ENCODE measurements around the gene SERPINB1. TPM values are rescaled to one million over a fixed set of nuclear protein-coding genes. Genes with fewer than 3 reads are reported as not detected.

Gene SERPINB1
- total and polyA plus RNA-seq, 2 experiments from 2014 or later: 5.6 to 6.5 TPM

DNA sequence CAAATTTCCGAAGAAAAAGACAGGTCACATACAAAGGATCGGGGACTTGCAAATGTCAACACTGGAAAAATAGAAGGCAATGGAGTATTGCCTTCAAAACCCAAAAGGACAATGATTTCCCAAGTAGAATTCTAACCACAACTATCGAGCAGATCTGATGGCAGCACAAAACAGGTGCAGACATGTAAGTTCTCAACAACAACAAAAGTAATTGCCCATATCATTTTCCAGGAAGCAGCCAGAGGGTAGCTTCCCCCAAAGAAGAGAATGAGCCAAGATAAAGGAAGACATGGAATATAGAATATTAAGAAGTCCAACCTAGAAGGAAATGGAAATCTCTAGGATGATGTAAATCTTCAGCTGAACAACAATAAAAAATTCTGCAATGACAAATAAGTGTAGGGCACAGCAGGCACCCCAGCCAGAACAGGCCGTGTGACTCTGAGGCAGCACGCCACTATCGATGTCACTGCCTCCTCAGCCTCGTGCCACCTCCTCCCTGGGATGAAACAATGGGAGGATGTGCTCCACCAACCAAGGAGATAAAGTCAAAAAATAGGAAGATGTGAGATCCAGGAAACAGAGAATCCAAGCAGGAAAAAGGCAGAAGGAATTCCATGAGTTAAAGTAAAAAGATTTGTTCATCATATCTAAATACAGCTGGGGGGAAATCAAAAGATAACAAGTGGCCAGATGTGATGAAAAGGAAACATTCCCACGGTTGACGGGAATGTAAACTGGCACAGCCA is 34.1 kb downstream of the SERPINB1 start:
- no peaks in the 10 kb centered on the region for H3K9me3 Mint-ChIP-seq
- no peaks in the 10 kb centered on the region; the same call in 2 of the 3 replicates for H3K4me1 Mint-ChIP-seq
- no peaks in the 10 kb centered on the region for H3K36me3 ChIP-seq (ENCODE audit: insufficient read depth)
- no peaks in the 10 kb centered on the region for H3K9me2 ChIP-seq (ENCODE audit: insufficient read depth)
- TF ChIP-seq, protein P1, sequence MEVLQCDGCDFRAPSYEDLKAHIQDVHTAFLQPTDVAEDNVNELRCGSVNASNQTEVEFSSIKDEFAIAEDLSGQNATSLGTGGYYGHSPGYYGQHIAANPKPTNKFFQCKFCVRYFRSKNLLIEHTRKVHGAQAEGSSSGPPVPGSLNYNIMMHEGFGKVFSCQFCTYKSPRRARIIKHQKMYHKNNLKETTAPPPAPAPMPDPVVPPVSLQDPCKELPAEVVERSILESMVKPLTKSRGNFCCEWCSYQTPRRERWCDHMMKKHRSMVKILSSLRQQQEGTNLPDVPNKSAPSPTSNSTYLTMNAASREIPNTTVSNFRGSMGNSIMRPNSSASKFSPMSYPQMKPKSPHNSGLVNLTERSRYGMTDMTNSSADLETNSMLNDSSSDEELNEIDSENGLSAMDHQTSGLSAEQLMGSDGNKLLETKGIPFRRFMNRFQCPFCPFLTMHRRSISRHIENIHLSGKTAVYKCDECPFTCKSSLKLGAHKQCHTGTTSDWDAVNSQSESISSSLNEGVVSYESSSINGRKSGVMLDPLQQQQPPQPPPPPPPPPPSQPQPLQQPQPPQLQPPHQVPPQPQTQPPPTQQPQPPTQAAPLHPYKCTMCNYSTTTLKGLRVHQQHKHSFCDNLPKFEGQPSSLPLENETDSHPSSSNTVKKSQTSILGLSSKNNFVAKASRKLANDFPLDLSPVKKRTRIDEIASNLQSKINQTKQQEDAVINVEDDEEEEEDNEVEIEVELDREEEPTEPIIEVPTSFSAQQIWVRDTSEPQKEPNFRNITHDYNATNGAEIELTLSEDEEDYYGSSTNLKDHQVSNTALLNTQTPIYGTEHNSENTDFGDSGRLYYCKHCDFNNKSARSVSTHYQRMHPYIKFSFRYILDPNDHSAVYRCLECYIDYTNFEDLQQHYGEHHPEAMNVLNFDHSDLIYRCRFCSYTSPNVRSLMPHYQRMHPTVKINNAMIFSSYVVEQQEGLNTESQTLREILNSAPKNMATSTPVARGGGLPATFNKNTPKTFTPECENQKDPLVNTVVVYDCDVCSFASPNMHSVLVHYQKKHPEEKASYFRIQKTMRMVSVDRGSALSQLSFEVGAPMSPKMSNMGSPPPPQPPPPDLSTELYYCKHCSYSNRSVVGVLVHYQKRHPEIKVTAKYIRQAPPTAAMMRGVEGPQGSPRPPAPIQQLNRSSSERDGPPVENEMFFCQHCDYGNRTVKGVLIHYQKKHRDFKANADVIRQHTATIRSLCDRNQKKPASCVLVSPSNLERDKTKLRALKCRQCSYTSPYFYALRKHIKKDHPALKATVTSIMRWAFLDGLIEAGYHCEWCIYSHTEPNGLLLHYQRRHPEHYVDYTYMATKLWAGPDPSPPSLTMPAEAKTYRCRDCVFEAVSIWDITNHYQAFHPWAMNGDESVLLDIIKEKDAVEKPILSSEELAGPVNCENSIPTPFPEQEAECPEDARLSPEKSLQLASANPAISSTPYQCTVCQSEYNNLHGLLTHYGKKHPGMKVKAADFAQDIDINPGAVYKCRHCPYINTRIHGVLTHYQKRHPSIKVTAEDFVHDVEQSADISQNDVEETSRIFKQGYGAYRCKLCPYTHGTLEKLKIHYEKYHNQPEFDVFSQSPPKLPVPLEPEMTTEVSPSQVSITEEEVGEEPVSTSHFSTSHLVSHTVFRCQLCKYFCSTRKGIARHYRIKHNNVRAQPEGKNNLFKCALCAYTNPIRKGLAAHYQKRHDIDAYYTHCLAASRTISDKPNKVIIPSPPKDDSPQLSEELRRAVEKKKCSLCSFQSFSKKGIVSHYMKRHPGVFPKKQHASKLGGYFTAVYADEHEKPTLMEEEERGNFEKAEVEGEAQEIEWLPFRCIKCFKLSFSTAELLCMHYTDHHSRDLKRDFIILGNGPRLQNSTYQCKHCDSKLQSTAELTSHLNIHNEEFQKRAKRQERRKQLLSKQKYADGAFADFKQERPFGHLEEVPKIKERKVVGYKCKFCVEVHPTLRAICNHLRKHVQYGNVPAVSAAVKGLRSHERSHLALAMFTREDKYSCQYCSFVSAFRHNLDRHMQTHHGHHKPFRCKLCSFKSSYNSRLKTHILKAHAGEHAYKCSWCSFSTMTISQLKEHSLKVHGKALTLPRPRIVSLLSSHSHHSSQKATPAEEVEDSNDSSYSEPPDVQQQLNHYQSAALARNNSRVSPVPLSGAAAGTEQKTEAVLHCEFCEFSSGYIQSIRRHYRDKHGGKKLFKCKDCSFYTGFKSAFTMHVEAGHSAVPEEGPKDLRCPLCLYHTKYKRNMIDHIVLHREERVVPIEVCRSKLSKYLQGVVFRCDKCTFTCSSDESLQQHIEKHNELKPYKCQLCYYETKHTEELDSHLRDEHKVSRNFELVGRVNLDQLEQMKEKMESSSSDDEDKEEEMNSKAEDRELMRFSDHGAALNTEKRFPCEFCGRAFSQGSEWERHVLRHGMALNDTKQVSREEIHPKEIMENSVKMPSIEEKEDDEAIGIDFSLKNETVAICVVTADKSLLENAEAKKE (CRISPR knock-in tag; IDR thresholded peaks at IDR 0.05): no peak
- TF ChIP-seq ZNF331 (CRISPR knock-in tag; IDR thresholded peaks at IDR 0.05; ENCODE audit: low read depth): no peak
- no peak for TF ChIP-seq CREB1 (CRISPR knock-in tag; IDR thresholded peaks at IDR 0.05; ENCODE audit: low read depth)
- no peak for TF ChIP-seq NANOG (IDR thresholded peaks at IDR 0.05; ENCODE audit: borderline replicate concordance)
- no peak for TF ChIP-seq JUNB (IDR thresholded peaks at IDR 0.05; ENCODE audit: unreplicated experiment)
- TF ChIP-seq EZH2phosphoT487 (IDR thresholded peaks at IDR 0.05; ENCODE audit: unreplicated experiment): no peak
- TF ChIP-seq ZNF114 (CRISPR knock-in tag; IDR thresholded peaks at IDR 0.05): no peak
- no peak for TF ChIP-seq STAT1 (IDR thresholded peaks at IDR 0.05; ENCODE audit: unreplicated experiment)
- no peak overlapping the region for H3K27ac Mint-ChIP-seq
- no peak overlapping the region for H3K4me3 Mint-ChIP-seq
- H3K27ac ChIP-seq (ENCODE audit: low read depth): no peak overlapping the region
- no peaks in the 10 kb centered on the region for H3K79me2 ChIP-seq (replicated peaks; ENCODE audit: insufficient read depth)
- no peaks in the 10 kb centered on the region for H4K20me1 ChIP-seq (replicated peaks; ENCODE audit: insufficient read depth)
- no peak overlapping the region for H2AFZ ChIP-seq
- no peak overlapping the region for H3K4me2 ChIP-seq
- H3F3A ChIP-seq (replicated peaks; ENCODE audit: low read depth): no peaks in the 10 kb centered on the region
- H3K27me3 Mint-ChIP-seq (ENCODE audit: insufficient read depth, low read depth, poor library complexity): peaks cover 10% of the 10 kb centered on the region
- no peaks in the 10 kb centered on the region for H3K4me1 ChIP-seq (ENCODE audit: insufficient read depth)
- DNase-seq (ENCODE audit: low spot score) (no peak), ATAC-seq (no peak)
- H3K27me3 ChIP-seq (ENCODE audit: insufficient read depth): no peaks in the 10 kb centered on the region
- H3K36me3 Mint-ChIP-seq (ENCODE audit: low read depth): no peaks in the 10 kb centered on the region
- no peak overlapping the region for H3K4me3 ChIP-seq

Data from GM23338 (cell line).